ENCODE measurements around the gene SPTSSB.

Gene SPTSSB

DNA sequence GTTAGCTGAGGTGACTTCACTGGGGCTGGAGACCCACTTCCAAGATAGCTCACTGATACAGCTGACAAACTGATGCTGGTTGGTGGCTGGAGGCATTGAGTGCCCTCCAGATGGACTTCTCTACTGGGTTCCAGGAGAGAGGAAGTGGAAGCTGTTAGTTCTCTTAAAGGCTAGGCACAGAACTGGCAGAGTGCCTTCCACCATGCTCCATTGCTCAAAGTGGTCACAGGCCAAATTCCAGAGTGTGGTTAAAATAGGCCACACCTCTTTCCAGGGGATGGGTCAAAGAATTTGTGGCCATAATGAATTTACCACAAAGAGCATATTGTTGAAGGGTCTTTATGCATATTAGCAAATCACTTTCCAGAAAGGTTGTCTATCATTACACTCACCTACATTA, 76.0 kb downstream of the SPTSSB start:
- no peak for DNase-seq (ENCODE audit: insufficient read length, low spot score)
- no peak for FAIRE-seq
